Posterior vena cava (tissue), 2 donors: ENCODE results near the gene TTLL13. TPM values are rescaled to one million over a fixed set of nuclear protein-coding genes. Genes with fewer than 3 reads are reported as not detected.
"Not testable (repeated sequence)": the region's sequence is repeated elsewhere in the genome, so short reads cannot be mapped to it uniquely, and the experiment has no call there.

Experiments used
- DNase-seq: peaks from one replicate; pipeline ENCODE4 v3.0.0-alpha.2; 2020; ENCODE audit warnings: low spot score
- intact Hi-C, 2 donors: fragments of 100-400 bp; cut with DNase I; formaldehyde crosslinking; loops; one replicate each; pipeline versions ENCODE4 v1.14.1 to v1.14.2; 2022 to 2023
- total RNA-seq, 2 donors: library from RNA; stranded (reverse); fragmentation: NEBNext Ultra II Directional; extraction: Animal tissue kit (Norgen Biotek cat#: 25700); gene quantifications; one replicate each; pipeline ENCODE4 v1.2.1, GENCODE V29; 2021
- donor health status: DM: yes; HTN: yes; CAD: no.
- donor health status: DM: yes; HTN: yes; CAD: no.

Gene TTLL13
- total RNA-seq, 2 donors from 2014 or later = not detected

- peak; percentile 90 for DNase-seq
These were observed 51.8 kb downstream of the TTLL13 start for GRCh38 chr15:90300988-90301706.

GRCh38 chr15:90301707-90302300 is 52.4 kb downstream of the TTLL13 start:
- intact Hi-C loops = no loop called here
- DNase-seq = no peak

More at GRCh38 chr15:90300988-90301706, 51.8 kb downstream of the TTLL13 start:
- intact Hi-C loops = no loop called here

- DNase-seq, intact Hi-C loops: not testable (repeated sequence)
These were observed 56.0 kb downstream of the TTLL13 start for GRCh38 chr15:90305355-90305754.

GRCh38 chr15:90305932-90306331 is 56.6 kb downstream of the TTLL13 start:
- intact Hi-C loops = no loop called here
- no peak for DNase-seq

GRCh38 chr15:90306560-90306959 is 57.2 kb downstream of the TTLL13 start:
- intact Hi-C loops = no loop called here
- DNase-seq = no peak

- intact Hi-C loops = no loop called here
- DNase-seq = no peak
These were observed 58.3 kb downstream of the TTLL13 start for GRCh38 chr15:90307661-90308060.

- no peak for DNase-seq
- intact Hi-C loops = no loop called here
These were observed 59.7 kb downstream of the TTLL13 start for GRCh38 chr15:90309020-90309419.

Other genes with a start within 250 kb of the TTLL13 start
- 10 to 100 TPM; 11.6 to 13.3 TPM for gene ZNF710, start 248.2 kb upstream of the TTLL13 start, total RNA-seq
- 100 to 1,000 TPM in 1 of 2 donors, 10 to 100 TPM in 1; 68.7 to 103 TPM for gene IDH2, start 147.1 kb upstream of the TTLL13 start, total RNA-seq
- 10 to 100 TPM; 21.1 to 22.7 TPM for gene SEMA4B, start 48.2 kb upstream of the TTLL13 start, total RNA-seq
- 10 to 100 TPM; 37.5 to 41.6 TPM for gene CIB1, start 15.6 kb upstream of the TTLL13 start, total RNA-seq
- 1 to 10 TPM; 4.1 to 5.9 TPM for gene GDPGP1, start 15.3 kb upstream of the TTLL13 start, total RNA-seq
- 10 to 100 TPM; 81.6 to 89.7 TPM for gene NGRN, start 16.1 kb downstream of the TTLL13 start, total RNA-seq
- gene ZNF774, start 102.7 kb downstream of the TTLL13 start, total RNA-seq = 1 to 10 TPM; 3.5 to 4.0 TPM
- gene IQGAP1, start 138.7 kb downstream of the TTLL13 start, total RNA-seq = 100 to 1,000 TPM; 216 to 265 TPM